HCT116 (cell line): ENCODE data around the gene COL18A1. TPM values are rescaled to one million over a fixed set of nuclear protein-coding genes. Genes with fewer than 3 reads are reported as not detected.

Source experiments
- ATAC-seq: fragments of 200-7000 bp; cut with Tn5 transposase; 2 replicates; pipeline ENCODE4 v1.9.1; 2020; ENCODE audit warnings: mild to moderate bottlenecking, moderate library complexity
- BruUV-seq: library from RNA; stranded (reverse); fragments of 400-500 nt; replicated peaks from 2 replicates; lab custom pipeline; 2021; lab: Mats Ljungman, UMichigan
- CTCF ChIA-PET: fragments of 300-600 bp; sonication (Branson Sonifier 250); formaldehyde crosslinking; loops from one replicate; lab custom pipeline; 2021; ENCODE audit warnings: antibody characterized with exemption; lab: Charles Lee
- POLR2A ChIA-PET: fragments of 300-600, 350-600 bp; sonication (Branson Sonifier 250); formaldehyde crosslinking; loops from one replicate; lab custom pipeline; 2021; ENCODE audit warnings: antibody characterized with exemption; lab: Charles Lee
- RAD21 ChIA-PET, 2 experiments: fragments of 300-600 bp; sonication (Branson Sonifier 250); formaldehyde crosslinking; loops; one replicate each; lab custom pipeline; 2023; ENCODE audit warnings: low total read pairs in 2 of 2; ENCODE audit not compliant: uncharacterized antibody in 2 of 2, unreplicated experiment in 2 of 2, low non-redundant PET in 1 of 2; lab: Charles Lee
- DNase-seq: peaks from one replicate; pipeline ENCODE4 v3.0.0-alpha.2; 2010; ENCODE audit warnings: low read depth, low spot score
- H2AFZ ChIP-seq: fragments of 200-600 bp; shearing (Covaris generic), sonication (generic); 2 replicates; pipeline ENCODE4 v1.6.1; 2017; ENCODE audit warnings: low read depth, mixed run types, mixed read lengths, antibody characterized with exemption, low read length; ENCODE audit not compliant: poor library complexity, severe bottlenecking
- H3K27ac ChIP-seq: 2 replicates; pipeline ENCODE4 v1.5.1; 2012; ENCODE audit warnings: low read depth, low read length
- H3K27me3 ChIP-seq: fragments of 200-600 bp; sonication (generic); 2 replicates; pipeline ENCODE4 v1.6.1; 2016; ENCODE audit warnings: mixed run types, low read length, mixed read lengths; ENCODE audit not compliant: insufficient read depth
- H3K36me3 ChIP-seq, 2 experiments: fragments of 200-500 bp in 1 of 2; fragments of 200-600 bp in 1 of 2; sonication (Bioruptor generic) in 1 of 2; sonication (generic) in 1 of 2; 2 replicates each; pipeline versions ENCODE4 v1.5.1 to v1.6.1; 2014 to 2016; ENCODE audit warnings: low read length in 2 of 2, inconsistent platforms in 1 of 2, mixed read lengths in 1 of 2, mixed run types in 1 of 2; ENCODE audit not compliant: insufficient read depth in 2 of 2, control insufficient read depth in 1 of 2
- H3K4me1 ChIP-seq, 2 experiments: fragments of 200-600 bp in 1 of 2; sonication (generic) in 1 of 2; 2 replicates each; pipeline versions ENCODE4 v1.5.1 to v1.6.1; 2012 to 2017; ENCODE audit warnings: low read length in 2 of 2, inconsistent platforms in 1 of 2, mild to moderate bottlenecking in 1 of 2, mixed read lengths in 1 of 2, mixed run types in 1 of 2, moderate library complexity in 1 of 2; ENCODE audit not compliant: insufficient read depth in 2 of 2, control insufficient read depth in 1 of 2
- H3K4me2 ChIP-seq: fragments of 200-600 bp; sonication (generic); 2 replicates; pipeline ENCODE4 v1.6.1; 2017; ENCODE audit warnings: mixed run types, low read length, mixed read lengths
- H3K4me3 ChIP-seq, 2 experiments: fragments of 200-600 bp in 1 of 2; sonication (generic) in 1 of 2; replicated peaks in 1 of 2; 2 replicates each; pipeline ENCODE4 v1.5.1; 2011 to 2016; ENCODE audit warnings: low read length in 2 of 2, control low read depth in 1 of 2, low read depth in 1 of 2, mild to moderate bottlenecking in 1 of 2, mixed read lengths in 1 of 2, mixed run types in 1 of 2
- H3K79me2 ChIP-seq: fragments of 200-600 bp; sonication (generic); 2 replicates; pipeline ENCODE4 v1.6.1; 2017; ENCODE audit warnings: mild to moderate bottlenecking, mixed run types, low read length, moderate library complexity, mixed read lengths; ENCODE audit not compliant: insufficient read depth
- H3K9ac ChIP-seq: fragments of 200-600 bp; sonication (generic); 2 replicates; pipeline ENCODE4 v1.6.1; 2016; ENCODE audit warnings: low read length, mixed read lengths
- H3K9me2 ChIP-seq: fragments of 200-600 bp; sonication (generic), shearing (Covaris generic); 2 replicates; pipeline ENCODE4 v1.6.1; 2017; ENCODE audit warnings: mixed run types, mild to moderate bottlenecking, moderate library complexity; ENCODE audit not compliant: insufficient read depth
- H3K9me3 ChIP-seq, 2 experiments: fragments of 200-500 bp in 1 of 2; fragments of 200-600 bp in 1 of 2; sonication (Bioruptor generic) in 1 of 2; sonication (generic) in 1 of 2; 2 replicates each; pipeline ENCODE4 v1.6.1; 2014 to 2017; ENCODE audit warnings: low read length in 2 of 2, mixed read lengths in 2 of 2, inconsistent platforms in 1 of 2, low read depth in 1 of 2, mild to moderate bottlenecking in 1 of 2, mixed run types in 1 of 2, moderate library complexity in 1 of 2; ENCODE audit not compliant: control insufficient read depth in 1 of 2, insufficient read depth in 1 of 2
- H4K20me1 ChIP-seq: fragments of 200-600 bp; sonication (generic), shearing (Covaris generic); 2 replicates; pipeline ENCODE4 v1.6.1; 2017; ENCODE audit warnings: mixed run types, mild to moderate bottlenecking, moderate library complexity; ENCODE audit not compliant: insufficient read depth
- ATF3 ChIP-seq: IDR thresholded peaks from 2 replicates; pipeline ENCODE4 v1.6.1; 2012
- CTCF ChIP-seq, 3 experiments: fragments of 200-600 bp in 1 of 3; sonication (generic) in 1 of 3; IDR thresholded peaks in 2 of 3; conservative IDR thresholded peaks in 1 of 3; 2 replicates each; pipeline ENCODE4 v1.5.1; 2012 to 2017; ENCODE audit warnings: low read depth in 2 of 3, low read length in 2 of 3, antibody characterized with exemption in 1 of 3, borderline replicate concordance in 1 of 3, control low read depth in 1 of 3, mild to moderate bottlenecking in 1 of 3, mixed read lengths in 1 of 3, mixed run types in 1 of 3, moderate library complexity in 1 of 3; ENCODE audit not compliant: insufficient read depth in 1 of 3
- ELF1 ChIP-seq: IDR thresholded peaks from 2 replicates; pipeline ENCODE4 v1.6.1; 2012; ENCODE audit warnings: low read depth, borderline replicate concordance
- EZH2 ChIP-seq: fragments of 200-600 bp; sonication (generic); IDR thresholded peaks from 2 replicates; pipeline ENCODE4 v1.6.1; 2017; ENCODE audit warnings: antibody characterized with exemption, mixed run types
- EZH2phosphoT487 ChIP-seq: fragments of 200-600 bp; IDR thresholded peaks from 2 replicates; pipeline ENCODE4 v1.6.1; 2018; ENCODE audit warnings: antibody characterized with exemption, borderline replicate concordance
- POLR2AphosphoS5 ChIP-seq: IDR thresholded peaks from 2 replicates; pipeline ENCODE4 v1.6.1; 2011; ENCODE audit warnings: mild to moderate bottlenecking, low read depth, low read length, moderate library complexity
- RAD21 ChIP-seq: IDR thresholded peaks from 2 replicates; pipeline ENCODE4 v1.6.1; 2012; ENCODE audit warnings: low read depth, mild to moderate bottlenecking
- SIN3A ChIP-seq: IDR thresholded peaks from 2 replicates; pipeline ENCODE4 v1.6.1; 2012; ENCODE audit warnings: low read depth
- SP1 ChIP-seq: IDR thresholded peaks from 2 replicates; pipeline ENCODE4 v1.6.1; 2012; ENCODE audit warnings: low read depth
- SRF ChIP-seq: IDR thresholded peaks from 2 replicates; pipeline ENCODE4 v1.6.1; 2012; ENCODE audit warnings: low read depth
- YY1 ChIP-seq: IDR thresholded peaks from 2 replicates; pipeline ENCODE4 v1.6.1; 2011; ENCODE audit warnings: low read length, low read depth, moderate library complexity, mild to moderate bottlenecking; ENCODE audit not compliant: insufficient replicate concordance; ENCODE audit errors: extremely low read depth
- ZFX ChIP-seq: fragments of 450-650 bp; IDR thresholded peaks from 2 replicates; pipeline ENCODE4 v1.6.1; 2017
- intact Hi-C: fragments of 100-400 bp; cut with micrococcal nuclease; formaldehyde crosslinking; loops from 2 replicates; pipeline ENCODE4 v1.10.0; 2022
- total RNA-seq: library from RNA; stranded (reverse); gene quantifications from one replicate; pipeline ENCODE4 v1.2.1, GENCODE V29; 2021; ENCODE audit not compliant: unreplicated experiment

Gene COL18A1
- total RNA-seq, 1 experiment from 2014 or later, result 59.5 TPM

- no peak for ATAC-seq
- ChIA-PET RAD21 (no interaction called here), POLR2A (no interaction called here), CTCF (no interaction called here)
- Histone ChIP-seq H3K4me2 (no peak overlapping the region), H3K4me3 (no peak overlapping the region), H3K9me3 (no peaks in the 10 kb centered on the region), H2AFZ (no peak overlapping the region), H3K79me2 (no peaks in the 10 kb centered on the region), H4K20me1 (no peaks in the 10 kb centered on the region), H3K27me3 (no peaks in the 10 kb centered on the region), H3K27ac (no peak overlapping the region), H3K4me1 (peaks cover 0 to 12% of the 10 kb centered on the region in 2 experiments; a peak in 1 of 4 replicates), H3K9me2 (no peaks in the 10 kb centered on the region), H3K36me3 (no peaks in the 10 kb centered on the region), H3K9ac (no peak overlapping the region)
- intact Hi-C loops, result no loop called here
- no TSS peak for BruUV-seq
- TF ChIP-seq SIN3A (no peak), ELF1 (no peak), RAD21 (no peak), SP1 (no peak), CTCF (IDR thresholded peaks at IDR 0.05 in 2 of 3, conservative IDR thresholded peaks at IDR 0.05 in 1 of 3; ENCODE audit: borderline replicate concordance in 1 of 3, insufficient read depth in 1 of 3, low read depth in 2 of 3, low read length in 2 of 3) (no peak), EZH2 (no peak), SRF (no peak), POLR2AphosphoS5 (no peak), ZFX (no peak), EZH2phosphoT487 (no peak), YY1 (no peak), ATF3 (no peak)
- DNase-seq, result no peak
These were observed 21.3 kb upstream of the COL18A1 start for GRCh38 chr21:45383615-45384201.
